Fibroblast of the aortic adventitia (primary cell): ENCODE measurements around the gene NTRK2. TPM values are rescaled to one million over a fixed set of nuclear protein-coding genes. Genes with fewer than 3 reads are reported as not detected.

Experiments
- DNase-seq: peaks from one replicate; pipeline ENCODE4 v3.0.0-alpha.2; 2010; ENCODE audit warnings: low read depth
- H3K4me3 ChIP-seq: 2 replicates; pipeline ENCODE4 v1.5.1; 2011; ENCODE audit warnings: low read depth, mild to moderate bottlenecking, control low read depth, low read length, moderate library complexity
- CTCF ChIP-seq: IDR thresholded peaks from 2 replicates; pipeline ENCODE4 v1.5.1; 2011; ENCODE audit warnings: mild to moderate bottlenecking, low read length, control low read depth, inconsistent platforms; ENCODE audit not compliant: insufficient read depth
- total RNA-seq: library from RNA; depleted of rRNA; stranded (reverse); fragments of >200 nt; gene quantifications from 2 replicates; pipeline ENCODE4 v1.2.3, GENCODE V29; 2012; ENCODE audit warnings: low replicate concordance

Gene NTRK2
- total RNA-seq, 1 donor = 3.3 TPM

GRCh38 chr9:84849049-84849448, 179.5 kb downstream of the NTRK2 start:
- TF ChIP-seq CTCF = no peak
- no peak overlapping the region for H3K4me3 ChIP-seq
- DNase-seq = no peak

- H3K4me3 ChIP-seq = no peak overlapping the region
- TF ChIP-seq CTCF = no peak
- no peak for DNase-seq
Measured at GRCh38 chr9:84850830-84851392, 181.4 kb downstream of the NTRK2 start.

- peak; percentile 75 for DNase-seq
- no peak overlapping the region for H3K4me3 ChIP-seq
- TF ChIP-seq CTCF = no peak
Measured at GRCh38 chr9:84851935-84852585, 182.5 kb downstream of the NTRK2 start.

- no peak overlapping the region for H3K4me3 ChIP-seq
- DNase-seq = no peak
- no peak for TF ChIP-seq CTCF
Measured at GRCh38 chr9:84852617-84853301, 183.2 kb downstream of the NTRK2 start.

GRCh38 chr9:84856181-84856632, 186.7 kb downstream of the NTRK2 start:
- H3K4me3 ChIP-seq = no peak overlapping the region
- TF ChIP-seq CTCF = no peak
- DNase-seq = peak; percentile 70

GRCh38 chr9:84857211-84857610, 187.7 kb downstream of the NTRK2 start:
- H3K4me3 ChIP-seq = no peak overlapping the region
- no peak for TF ChIP-seq CTCF
- peak; percentile 10 for DNase-seq
